ENCODE results near the gene TERT. TPM values are rescaled to one million over a fixed set of nuclear protein-coding genes. Genes with fewer than 3 reads are reported as not detected.

Gene TERT
- total RNA-seq, 1 donor from 2014 or later: 0.28 TPM

GRCh38 chr5:1203968-1204692, 90.7 kb downstream of the TERT start:
- DNase-seq (ENCODE audit: low spot score): no peak
- no peak overlapping the region for H3K4me3 Mint-ChIP-seq (ENCODE audit: unreplicated experiment)
- H3K4me1 Mint-ChIP-seq (ENCODE audit: unreplicated experiment): peaks cover 3% of the 10 kb centered on the region
- no peak overlapping the region for H3K27ac Mint-ChIP-seq (ENCODE audit: unreplicated experiment)
- no peaks in the 10 kb centered on the region for H3K36me3 Mint-ChIP-seq (ENCODE audit: low read depth, unreplicated experiment)
- no peak for TF ChIP-seq CTCF (IDR thresholded peaks at IDR 0.05; ENCODE audit: unreplicated experiment)
- no peaks in the 10 kb centered on the region for H3K9me3 Mint-ChIP-seq (ENCODE audit: unreplicated experiment)
- H3K27me3 Mint-ChIP-seq (ENCODE audit: unreplicated experiment): peaks cover 18% of the 10 kb centered on the region

GRCh38 chr5:1203311-1203967, 91.4 kb downstream of the TERT start:
- H3K4me3 Mint-ChIP-seq (ENCODE audit: unreplicated experiment): no peak overlapping the region
- H3K27ac Mint-ChIP-seq (ENCODE audit: unreplicated experiment): no peak overlapping the region
- no peaks in the 10 kb centered on the region for H3K36me3 Mint-ChIP-seq (ENCODE audit: low read depth, unreplicated experiment)
- no peak for TF ChIP-seq CTCF (IDR thresholded peaks at IDR 0.05; ENCODE audit: unreplicated experiment)
- no peaks in the 10 kb centered on the region for H3K9me3 Mint-ChIP-seq (ENCODE audit: unreplicated experiment)
- H3K4me1 Mint-ChIP-seq (ENCODE audit: unreplicated experiment): peaks cover 3% of the 10 kb centered on the region
- peaks cover 18% of the 10 kb centered on the region for H3K27me3 Mint-ChIP-seq (ENCODE audit: unreplicated experiment)
- no peak for DNase-seq (ENCODE audit: low spot score)

Small RNA genes within 50 kb of the gene (microRNA-seq; reads per million reads assigned to microRNA genes)
- gene MIR4457 (ENCODE audit: unreplicated experiment): 0.35 reads per million

Other genes with a start within 250 kb of the TERT start
- 24.5 TPM for gene SLC12A7, start 183.0 kb downstream of the TERT start, total RNA-seq (ENCODE audit: unreplicated experiment)
- gene SLC6A19, start 93.5 kb downstream of the TERT start, total RNA-seq (ENCODE audit: unreplicated experiment): not detected
- not detected for gene SLC6A18, start 69.7 kb downstream of the TERT start, total RNA-seq (ENCODE audit: unreplicated experiment)
- gene CLPTM1L, start 50.0 kb upstream of the TERT start, total RNA-seq (ENCODE audit: unreplicated experiment): 86.6 TPM
- gene SLC6A3, start 150.4 kb upstream of the TERT start, total RNA-seq (ENCODE audit: unreplicated experiment): 0.10 TPM
- gene LPCAT1, start 228.9 kb upstream of the TERT start, total RNA-seq (ENCODE audit: unreplicated experiment): 81.3 TPM

All from endothelial cell (in vitro differentiated cells).